ENCODE measurements around the gene VPS37B.

The VPS37B gene

GRCh38 chr12:122887819-122888212, 8.1 kb downstream of the VPS37B start:
- no peak overlapping the region for H2AFZ ChIP-seq (ENCODE audit: low read length)
- H3K27me3 ChIP-seq (replicated peaks; ENCODE audit: insufficient read depth, low read length) = no peaks in the 10 kb centered on the region
- no peaks in the 10 kb centered on the region for H3K9me2 ChIP-seq (replicated peaks; ENCODE audit: insufficient read depth, low read length)
- H3K27ac ChIP-seq (ENCODE audit: low read length) = peak overlapping the region; percentile 98
- peak overlapping the region; percentile 100 for H3K9ac ChIP-seq (ENCODE audit: low read length)
- TF ChIP-seq CTCF (IDR thresholded peaks at IDR 0.05; ENCODE audit: low read length) = no peak
- TF ChIP-seq EZH2phosphoT487 (IDR thresholded peaks at IDR 0.05; ENCODE audit: low read length) = no peak
- no peak for TF ChIP-seq EZH2 (optimal IDR thresholded peaks at IDR 0.05; ENCODE audit: low read depth, low read length)
- H3F3A ChIP-seq (ENCODE audit: insufficient read depth, low read length) = peaks cover 52% of the 10 kb centered on the region
- H3K4me2 ChIP-seq (ENCODE audit: low read depth, low read length) = peak overlapping the region; percentile 80
- DNase-seq = no peak
- H3K9me3 ChIP-seq (replicated peaks; ENCODE audit: insufficient read depth, low read length) = no peaks in the 10 kb centered on the region
- H3K36me3 ChIP-seq (replicated peaks; ENCODE audit: insufficient read depth, low read length) = no peaks in the 10 kb centered on the region
- H4K20me1 ChIP-seq (ENCODE audit: insufficient read depth, low read length) = no peaks in the 10 kb centered on the region; the same call in none of the 2 replicates
- H3K4me3 ChIP-seq (ENCODE audit: low read length) = peak overlapping the region; percentile 48
- H3K4me1 ChIP-seq (ENCODE audit: low read length) = peaks cover 51% of the 10 kb centered on the region
- peaks cover 94% of the 10 kb centered on the region for H3K79me2 ChIP-seq (ENCODE audit: low read length)

- TF ChIP-seq CTCF (IDR thresholded peaks at IDR 0.05; ENCODE audit: low read length) = no peak
- TF ChIP-seq EZH2phosphoT487 (IDR thresholded peaks at IDR 0.05; ENCODE audit: low read length) = no peak
- no peak for TF ChIP-seq EZH2 (optimal IDR thresholded peaks at IDR 0.05; ENCODE audit: low read depth, low read length)
- no peaks in the 10 kb centered on the region for H3K27me3 ChIP-seq (replicated peaks; ENCODE audit: insufficient read depth, low read length)
- no peaks in the 10 kb centered on the region; the same call in none of the 2 replicates for H4K20me1 ChIP-seq (ENCODE audit: insufficient read depth, low read length)
- H3F3A ChIP-seq (ENCODE audit: insufficient read depth, low read length) = peaks cover 48% of the 10 kb centered on the region
- H3K4me2 ChIP-seq (ENCODE audit: low read depth, low read length) = peak overlapping the region; percentile 80
- H3K9me3 ChIP-seq (replicated peaks; ENCODE audit: insufficient read depth, low read length) = no peaks in the 10 kb centered on the region
- H3K36me3 ChIP-seq (replicated peaks; ENCODE audit: insufficient read depth, low read length) = no peaks in the 10 kb centered on the region; the same call in 1 of the 2 replicates
- peak overlapping the region; percentile 53 for H3K4me3 ChIP-seq (ENCODE audit: low read length)
- H3K9ac ChIP-seq (ENCODE audit: low read length) = peak overlapping the region; percentile 100
- peak; percentile 86 for DNase-seq
- no peak overlapping the region for H2AFZ ChIP-seq (ENCODE audit: low read length)
- peak overlapping the region; percentile 98 for H3K27ac ChIP-seq (ENCODE audit: low read length)
- H3K4me1 ChIP-seq (ENCODE audit: low read length) = peaks cover 58% of the 10 kb centered on the region
- H3K79me2 ChIP-seq (ENCODE audit: low read length) = peaks cover 94% of the 10 kb centered on the region
- no peaks in the 10 kb centered on the region for H3K9me2 ChIP-seq (replicated peaks; ENCODE audit: insufficient read depth, low read length)
Observed at GRCh38 chr12:122886851-122887818, 8.8 kb downstream of the VPS37B start.

- DNase-seq = no peak
- no peaks in the 10 kb centered on the region; the same call in 1 of the 2 replicates for H4K20me1 ChIP-seq (ENCODE audit: insufficient read depth, low read length)
- no peaks in the 10 kb centered on the region; the same call in 1 of the 2 replicates for H3K36me3 ChIP-seq (replicated peaks; ENCODE audit: insufficient read depth, low read length)
- H3K4me3 ChIP-seq (ENCODE audit: low read length) = no peak overlapping the region
- peaks cover 62% of the 10 kb centered on the region for H3K4me1 ChIP-seq (ENCODE audit: low read length)
- H3K9me2 ChIP-seq (replicated peaks; ENCODE audit: insufficient read depth, low read length) = no peaks in the 10 kb centered on the region
- H3K9me3 ChIP-seq (replicated peaks; ENCODE audit: insufficient read depth, low read length) = no peaks in the 10 kb centered on the region
- no peak for TF ChIP-seq CTCF (IDR thresholded peaks at IDR 0.05; ENCODE audit: low read length)
- TF ChIP-seq EZH2phosphoT487 (IDR thresholded peaks at IDR 0.05; ENCODE audit: low read length) = no peak
- TF ChIP-seq EZH2 (optimal IDR thresholded peaks at IDR 0.05; ENCODE audit: low read depth, low read length) = no peak
- no peak overlapping the region for H2AFZ ChIP-seq (ENCODE audit: low read length)
- H3K79me2 ChIP-seq (ENCODE audit: low read length) = peaks cover 94% of the 10 kb centered on the region
- H3K27me3 ChIP-seq (replicated peaks; ENCODE audit: insufficient read depth, low read length) = no peaks in the 10 kb centered on the region
- H3F3A ChIP-seq (ENCODE audit: insufficient read depth, low read length) = peaks cover 48% of the 10 kb centered on the region
- H3K4me2 ChIP-seq (ENCODE audit: low read depth, low read length) = 0 out of 2 replicates have a peak overlapping the region, but pooled peaks have one; percentile 80
- no peak overlapping the region for H3K9ac ChIP-seq (ENCODE audit: low read length)
- H3K27ac ChIP-seq (ENCODE audit: low read length) = peak overlapping the region; percentile 98; the same call in 1 of the 2 replicates
Observed at GRCh38 chr12:122886161-122886560, 9.8 kb downstream of the VPS37B start.
